ENCODE data around the gene ZNF343. TPM values are rescaled to one million over a fixed set of nuclear protein-coding genes. Genes with fewer than 3 reads are reported as not detected.

ZNF343 gene
- total and polyA plus RNA-seq, 2 of the 4 experiments (the other 2 are of a cell fraction), result 7.8 to 26.2 TPM

DNA sequence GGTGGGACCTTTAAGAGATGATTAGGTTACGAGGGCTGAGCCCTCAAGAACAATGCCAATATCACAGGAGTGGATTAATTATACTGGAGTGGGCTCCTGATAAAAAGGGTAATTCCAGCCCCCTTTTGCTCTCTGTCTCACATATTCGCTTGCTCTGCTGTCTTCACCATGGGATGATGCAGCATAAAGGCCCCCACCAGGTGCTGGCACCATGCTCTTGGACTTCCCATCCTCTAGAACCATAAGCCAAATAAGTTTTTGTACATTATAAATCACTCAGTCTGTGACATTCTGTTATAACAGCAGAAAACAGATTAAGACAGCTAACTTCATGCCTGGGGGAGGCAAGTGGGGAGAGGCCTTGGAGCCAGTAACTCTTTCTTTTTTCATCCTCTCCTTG lies 28.3 kb downstream of the ZNF343 start:
- Histone ChIP-seq H3K23ac (ENCODE audit: low read depth, low read length) (no peak overlapping the region), H3K4ac (ENCODE audit: low read depth, low read length) (no peak overlapping the region), H2BK15ac (ENCODE audit: low read depth, low read length) (no peak overlapping the region), H3K18ac (ENCODE audit: low read depth, low read length) (no peak overlapping the region), H4K20me1 (ENCODE audit: insufficient read depth, low read length) (no peaks in the 10 kb centered on the region), H3K79me1 (ENCODE audit: low read depth in 1 of 2, low read length in 2 of 2) (peaks cover 0 to 10% of the 10 kb centered on the region in 2 experiments; a peak in 2 of 4 replicates), H3K36me3 (ENCODE audit: control insufficient read depth, insufficient read depth, low read length) (peaks cover 28% of the 10 kb centered on the region), H4K5ac (ENCODE audit: low read depth, low read length) (no peak overlapping the region), H3K9me1 (ENCODE audit: insufficient read depth, low read length) (no peaks in the 10 kb centered on the region; the same call in 1 of the 2 replicates), H3K27ac (ENCODE audit: insufficient read depth, low read length) (no peak overlapping the region), H3K4me2 (ENCODE audit: low read depth, low read length) (no peak overlapping the region), H4K91ac (ENCODE audit: insufficient read depth, low read depth, low read length) (no peak overlapping the region), H2AK5ac (ENCODE audit: low read depth, low read length) (no peak overlapping the region), H3K9ac (ENCODE audit: low read depth, low read length) (no peak overlapping the region), H2BK120ac (ENCODE audit: low read depth, low read length) (no peak overlapping the region), H3K56ac (ENCODE audit: extremely low read depth, insufficient read depth, low read length) (no peak overlapping the region), H3K14ac (replicated peaks; ENCODE audit: low read depth, low read length) (no peak overlapping the region), H2BK20ac (ENCODE audit: low read depth, low read length) (no peak overlapping the region), H2AFZ (replicated peaks; ENCODE audit: low read length, poor library complexity) (no peak overlapping the region), H2AK9ac (replicated peaks; ENCODE audit: low read depth, low read length, poor library complexity) (no peak overlapping the region), H3K4me1 (ENCODE audit: control insufficient read depth, insufficient read depth, low read length) (no peaks in the 10 kb centered on the region), H4K8ac (ENCODE audit: low read depth in 2 of 2, low read length in 2 of 2) (no peak overlapping the region), H3K9me3 (ENCODE audit: control insufficient read depth, insufficient read depth, low read length) (no peaks in the 10 kb centered on the region), H3K4me3 (ENCODE audit: insufficient read depth, low read depth, low read length) (no peak overlapping the region), H2BK5ac (ENCODE audit: low read depth, low read length, poor library complexity, severe bottlenecking) (no peak overlapping the region), H3K27me3 (ENCODE audit: control insufficient read depth, insufficient read depth, low read length) (no peaks in the 10 kb centered on the region)
- no peak for ATAC-seq (ENCODE audit: low read depth)
- TF ChIP-seq MAFK (IDR thresholded peaks at IDR 0.05; ENCODE audit: low read depth, low read length) (no peak), FOS (IDR thresholded peaks at IDR 0.05; ENCODE audit: low read depth, low read length) (no peak), CHD1 (IDR thresholded peaks at IDR 0.05; ENCODE audit: low read depth, low read length) (no peak), MXI1 (IDR thresholded peaks at IDR 0.05; ENCODE audit: borderline replicate concordance, low read depth, low read length) (no peak), SMC3 (IDR thresholded peaks at IDR 0.05; ENCODE audit: low read depth, low read length) (no peak), BHLHE40 (IDR thresholded peaks at IDR 0.05; ENCODE audit: low read depth, low read length) (no peak)
- POLR2A ChIA-PET (ENCODE audit: unreplicated experiment), result no interaction called here
- DNase-seq, result no peak
- BruUV-seq (replicated peaks), result no TSS peak
- CTCF ChIA-PET, result no interaction called here
- WGBS, 2 experiments (ENCODE audit: extremely low coverage in 2 of 2, insufficient read length in 1 of 2), result no CpG with 5 or more reads among the region's 2 CpGs
- in situ Hi-C loops (cut with MboI; ENCODE audit: low sequenced_read_pairs), result no loop called here
- dilution Hi-C loops (cut with HindIII; ENCODE audit: low sequenced_read_pairs, unreplicated experiment), result no loop called here
- intact Hi-C loops (cut with micrococcal nuclease), result no loop called here

Data from IMR-90 (cell line).